ENCODE data around the gene ZNF549. TPM values are rescaled to one million over a fixed set of nuclear protein-coding genes. Genes with fewer than 3 reads are reported as not detected.

The ZNF549 gene
- total RNA-seq, 1 experiment from 2014 or later: 11.6 TPM

- no peak overlapping the region for H3K27ac Mint-ChIP-seq
- no peak overlapping the region for H2AK5ac ChIP-seq (ENCODE audit: insufficient read length, low read length)
- H3K27ac ChIP-seq (ENCODE audit: insufficient read length, low read depth, low read length): no peak overlapping the region
Measured at GRCh38 chr19:57599377-57599760, 72.2 kb downstream of the ZNF549 start.

More at GRCh38 chr19:57599377-57599760, 72.2 kb downstream of the ZNF549 start:
- H3K56ac ChIP-seq (ENCODE audit: insufficient read length, low read depth, low read length): no peak overlapping the region
- peaks cover 4 to 33% of the 10 kb centered on the region in 2 experiments; a peak in 4 of 5 replicates for H3K9me3 Mint-ChIP-seq
- H2BK15ac ChIP-seq (ENCODE audit: low read depth, low read length): no peak overlapping the region
- WGBS (ENCODE audit: extremely low coverage, insufficient read length, low lambda C conversion rate): no CpG with 5 or more reads among the region's 8 CpGs
- TF ChIP-seq, protein P1, sequence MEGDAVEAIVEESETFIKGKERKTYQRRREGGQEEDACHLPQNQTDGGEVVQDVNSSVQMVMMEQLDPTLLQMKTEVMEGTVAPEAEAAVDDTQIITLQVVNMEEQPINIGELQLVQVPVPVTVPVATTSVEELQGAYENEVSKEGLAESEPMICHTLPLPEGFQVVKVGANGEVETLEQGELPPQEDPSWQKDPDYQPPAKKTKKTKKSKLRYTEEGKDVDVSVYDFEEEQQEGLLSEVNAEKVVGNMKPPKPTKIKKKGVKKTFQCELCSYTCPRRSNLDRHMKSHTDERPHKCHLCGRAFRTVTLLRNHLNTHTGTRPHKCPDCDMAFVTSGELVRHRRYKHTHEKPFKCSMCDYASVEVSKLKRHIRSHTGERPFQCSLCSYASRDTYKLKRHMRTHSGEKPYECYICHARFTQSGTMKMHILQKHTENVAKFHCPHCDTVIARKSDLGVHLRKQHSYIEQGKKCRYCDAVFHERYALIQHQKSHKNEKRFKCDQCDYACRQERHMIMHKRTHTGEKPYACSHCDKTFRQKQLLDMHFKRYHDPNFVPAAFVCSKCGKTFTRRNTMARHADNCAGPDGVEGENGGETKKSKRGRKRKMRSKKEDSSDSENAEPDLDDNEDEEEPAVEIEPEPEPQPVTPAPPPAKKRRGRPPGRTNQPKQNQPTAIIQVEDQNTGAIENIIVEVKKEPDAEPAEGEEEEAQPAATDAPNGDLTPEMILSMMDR (conservative IDR thresholded peaks at IDR 0.05): no peak
- H3K4me3 Mint-ChIP-seq: peak overlapping the region; percentile 85 to 90
- H3T11ph ChIP-seq (ENCODE audit: low read length): no peak overlapping the region
- no peak overlapping the region for H3K9ac ChIP-seq (ENCODE audit: extremely low read depth, insufficient read length, low read length)
- H4K8ac ChIP-seq (replicated peaks; ENCODE audit: insufficient read length, low read depth, low read length): no peak overlapping the region
- peaks cover 10% of the 10 kb centered on the region for H3K23me2 ChIP-seq (ENCODE audit: insufficient read length, low read depth, low read length, poor library complexity, severe bottlenecking)
- H3K4ac ChIP-seq (ENCODE audit: low read depth, low read length): no peak overlapping the region
- H2BK20ac ChIP-seq (ENCODE audit: low read depth, low read length, poor library complexity, severe bottlenecking): no peak overlapping the region
- no peaks in the 10 kb centered on the region for H3K79me2 ChIP-seq (ENCODE audit: insufficient read depth, low read length)
- no peak for DNase-seq
- no peak overlapping the region for H2BK5ac ChIP-seq (ENCODE audit: insufficient read length, low read length)
- peak overlapping the region; percentile 71 for H3K4me2 ChIP-seq (ENCODE audit: insufficient read depth, insufficient read length, low read length)
- no peak overlapping the region for H4K5ac ChIP-seq (ENCODE audit: insufficient read length, low read depth, low read length)
- H2AFZ ChIP-seq (ENCODE audit: low read length): peak overlapping the region; percentile 74
- H2BK120ac ChIP-seq (ENCODE audit: low read depth, low read length, poor library complexity, severe bottlenecking): no peak overlapping the region
- H3K18ac ChIP-seq (ENCODE audit: insufficient read length, low read depth, low read length): no peak overlapping the region
- no peaks in the 10 kb centered on the region for H4K20me1 ChIP-seq (ENCODE audit: control insufficient read depth, insufficient read depth, insufficient read length)
- no peak overlapping the region for H2BK12ac ChIP-seq (ENCODE audit: insufficient read length, low read depth, low read length)
- H3K14ac ChIP-seq (ENCODE audit: insufficient read depth, low read length): no peak overlapping the region
- H3K27me3 Mint-ChIP-seq (ENCODE audit: low read depth): peaks cover 4% of the 10 kb centered on the region
- H3K27me3 ChIP-seq (ENCODE audit: insufficient read depth, low read length): no peaks in the 10 kb centered on the region
- peaks cover 16 to 29% (median 26%) of the 10 kb centered on the region in 3 experiments for H3K36me3 Mint-ChIP-seq (ENCODE audit: insufficient read depth in 1 of 3, low read depth in 3 of 3)
- no peaks in the 10 kb centered on the region for H3K4me1 ChIP-seq (ENCODE audit: insufficient read depth, low read length)
- peaks cover 6% of the 10 kb centered on the region for H3K79me1 ChIP-seq (ENCODE audit: insufficient read depth, low read depth, low read length, poor library complexity, severe bottlenecking)
- peaks cover 4 to 10% of the 10 kb centered on the region in 2 experiments for H3K4me1 Mint-ChIP-seq
- no peaks in the 10 kb centered on the region for H3K9me3 ChIP-seq (ENCODE audit: control insufficient read depth, low read depth, low read length)
- no peak overlapping the region for H3K23ac ChIP-seq (ENCODE audit: insufficient read length, low read depth, low read length)
- H4K91ac ChIP-seq (ENCODE audit: insufficient read length, low read depth, low read length): no peak overlapping the region

Data from H9 (cell line).